Stimulated activated naive CD4-positive, alpha-beta T cell (primary cell): ENCODE data around the gene ARL14.

ENCODE experiments used
- DNase-seq, 6 experiments: peaks; one replicate each; lab custom pipeline; 2025; lab: John Stamatoyannopoulos, UW

ARL14 gene

GRCh38 chr3:160722331-160722730 is 45.4 kb downstream of the ARL14 start:
- DNase-seq = no peak

GRCh38 chr3:160725338-160725737 is 48.4 kb downstream of the ARL14 start:
- DNase-seq = no peak
